HCT116 (cell line): ENCODE results near the gene GDAP2.

ENCODE experiments used
- ATF3 ChIP-seq: IDR thresholded peaks from 2 replicates; pipeline ENCODE4 v1.6.1; 2012
- CTCF ChIP-seq, 3 experiments: fragments of 200-600 bp in 1 of 3; sonication (generic) in 1 of 3; IDR thresholded peaks in 2 of 3; conservative IDR thresholded peaks in 1 of 3; 2 replicates each; pipeline ENCODE4 v1.5.1; 2012 to 2017; ENCODE audit warnings: low read depth in 2 of 3, low read length in 2 of 3, antibody characterized with exemption in 1 of 3, borderline replicate concordance in 1 of 3, control low read depth in 1 of 3, mild to moderate bottlenecking in 1 of 3, mixed read lengths in 1 of 3, mixed run types in 1 of 3, moderate library complexity in 1 of 3; ENCODE audit not compliant: insufficient read depth in 1 of 3
- POLR2A ChIP-seq: IDR thresholded peaks from 2 replicates; pipeline ENCODE4 v1.7.0; 2011; ENCODE audit warnings: borderline replicate concordance; ENCODE audit not compliant: insufficient read depth, insufficient read length; ENCODE audit errors: extremely low read depth
- REST ChIP-seq: IDR thresholded peaks from 2 replicates; pipeline ENCODE4 v1.6.1; 2012; ENCODE audit warnings: low read depth
- SIN3A ChIP-seq: IDR thresholded peaks from 2 replicates; pipeline ENCODE4 v1.6.1; 2012; ENCODE audit warnings: low read depth
- YY1 ChIP-seq: IDR thresholded peaks from 2 replicates; pipeline ENCODE4 v1.6.1; 2011; ENCODE audit warnings: low read length, low read depth, moderate library complexity, mild to moderate bottlenecking; ENCODE audit not compliant: insufficient replicate concordance; ENCODE audit errors: extremely low read depth

- TF ChIP-seq POLR2A (no peak), CTCF (IDR thresholded peaks at IDR 0.05 in 2 of 3, conservative IDR thresholded peaks at IDR 0.05 in 1 of 3; ENCODE audit: borderline replicate concordance in 1 of 3, insufficient read depth in 1 of 3, low read depth in 2 of 3, low read length in 2 of 3) (peak; percentile 28 to 40 (median 31); a peak in 3 of 6 replicates), YY1 (no peak), ATF3 (no peak), REST (no peak), SIN3A (no peak)
Observed at GRCh38 chr1:117815926-117816325, 113.5 kb downstream of the GDAP2 start.
